OCI-LY1 (cell line): ENCODE results near the gene TMA16.

Experiments
- CTCF ChIP-seq: fragments of 200-600 bp; sonication (generic), shearing (Covaris generic); IDR thresholded peaks from 2 replicates; pipeline ENCODE4 v1.5.1; 2017; ENCODE audit warnings: mild to moderate bottlenecking, antibody characterized with exemption, low read length, moderate library complexity, mixed read lengths
- EZH2 ChIP-seq: fragments of 200-600 bp; sonication (generic), shearing (Covaris generic); IDR thresholded peaks from 2 replicates; pipeline ENCODE4 v1.8.0; 2017; ENCODE audit warnings: borderline replicate concordance, mixed run types, mild to moderate bottlenecking, antibody characterized with exemption, low read length, moderate library complexity, mixed read lengths

- TF ChIP-seq CTCF (no peak), EZH2 (no peak)
These were observed 31.5 kb downstream of the TMA16 start for GRCh38 chr4:163525982-163526381.
